Left colon (tissue), 2 donors: ENCODE data around the gene SLC10A7. TPM values are rescaled to one million over a fixed set of nuclear protein-coding genes. Genes with fewer than 3 reads are reported as not detected.

Experiments
- ATAC-seq: fragments of 200-7000 bp; cut with Tn5 transposase; one replicate; pipeline ENCODE4 v1.9.1; 2020; ENCODE audit warnings: mild to moderate bottlenecking, moderate library complexity
- DNase-seq, 2 donors: peaks; one replicate each; pipeline ENCODE4 v3.0.0-alpha.2; 2020
- intact Hi-C, 2 donors: fragments of 100-400 bp; cut with DNase I in 1 of 2; cut with micrococcal nuclease in 1 of 2; formaldehyde crosslinking; loops; one replicate each; pipeline versions ENCODE4 v1.11.2 to v1.14.0; 2022; cut with DNase I, micrococcal nuclease
- long read RNA-seq: library from polyadenylated mRNA; unstranded; transcript quantifications from one replicate; pipeline ENCODE4 v2.0.0, GENCODE V29; 2021
- total RNA-seq, 2 donors: library from RNA; stranded (reverse); fragmentation: NEBNext Ultra II Directional; extraction: Animal tissue kit (Norgen Biotek cat#: 25700); gene quantifications; one replicate each; pipeline ENCODE4 v1.2.1, GENCODE V29; 2021
- donor health status: DM: no; HTN: no; CAD: no.
- donor health status: DM: yes; HTN: yes; CAD: no.

Gene SLC10A7, protein sequence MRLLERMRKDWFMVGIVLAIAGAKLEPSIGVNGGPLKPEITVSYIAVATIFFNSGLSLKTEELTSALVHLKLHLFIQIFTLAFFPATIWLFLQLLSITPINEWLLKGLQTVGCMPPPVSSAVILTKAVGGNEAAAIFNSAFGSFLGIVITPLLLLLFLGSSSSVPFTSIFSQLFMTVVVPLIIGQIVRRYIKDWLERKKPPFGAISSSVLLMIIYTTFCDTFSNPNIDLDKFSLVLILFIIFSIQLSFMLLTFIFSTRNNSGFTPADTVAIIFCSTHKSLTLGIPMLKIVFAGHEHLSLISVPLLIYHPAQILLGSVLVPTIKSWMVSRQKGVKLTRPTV
- 10 to 100 TPM; 16.8 to 17.0 TPM for total RNA-seq
- long read RNA-seq, partial matches to known transcripts = 0 of 7 reads
- long read RNA-seq, other reads (novel, unspliced or antisense) = 1 of 7 reads

GRCh38 chr4:146521541-146522097, at the start of gene SLC10A7:
SLC10A7 (minus strand) TSS chr4:146521940; CDS start chr4:146521717, 223 bp downstream.
- intact Hi-C loops = no loop called here
- DNase-seq (peak; percentile 70 to 84), ATAC-seq (peak; percentile 88)

GRCh38 chr4:146567396-146567795, 45.7 kb upstream of the SLC10A7 start:
- intact Hi-C loops = no loop called here
- DNase-seq (no peak), ATAC-seq (no peak)

- intact Hi-C loops = no loop called here
- DNase-seq = no peak
- ATAC-seq = no peak
Measured at GRCh38 chr4:146564492-146564891, 42.8 kb upstream of the SLC10A7 start.

DNA sequence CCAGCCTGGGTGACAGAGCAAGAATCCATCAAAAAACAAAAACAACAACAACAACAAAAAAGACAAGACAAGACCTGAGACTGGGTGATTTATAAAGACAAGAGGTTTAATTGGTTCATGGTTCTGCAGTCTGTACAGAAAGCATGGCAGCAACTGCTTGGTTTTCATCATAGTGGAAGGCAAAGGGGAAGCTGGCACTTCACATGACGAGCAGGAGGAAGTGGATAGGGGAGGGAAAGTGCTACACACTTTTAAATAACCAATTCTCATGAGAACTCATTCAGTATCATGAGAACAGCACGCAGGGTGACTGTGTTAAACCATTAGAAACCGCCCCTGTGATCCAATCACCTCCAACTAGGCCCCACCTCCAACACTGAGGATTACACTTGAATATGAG, 28.4 kb upstream of the SLC10A7 start:
- no peak for ATAC-seq
- no peak for DNase-seq
- intact Hi-C loops = no loop called here

DNA sequence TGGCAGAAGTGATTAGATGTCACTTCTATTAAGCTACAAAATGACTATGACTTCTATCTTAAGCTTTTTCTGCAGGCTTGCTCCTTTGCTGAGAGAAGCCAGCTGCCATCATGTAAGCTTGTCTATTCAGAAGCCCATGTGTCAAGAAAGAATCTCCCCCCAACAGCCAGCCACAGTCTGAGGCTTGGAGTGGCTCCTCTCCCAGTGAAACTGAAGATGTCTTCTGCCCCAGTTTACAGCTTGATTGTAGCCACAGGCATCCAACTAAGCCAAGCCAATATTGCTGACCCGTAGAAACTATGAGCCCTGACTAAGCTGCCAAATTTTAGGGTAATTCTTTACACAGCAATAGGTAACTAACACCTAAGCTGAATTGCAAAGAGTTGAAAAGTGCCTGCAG, 26.7 kb upstream of the SLC10A7 start:
- intact Hi-C loops = no loop called here
- ATAC-seq = no peak
- DNase-seq = no peak

- no peak for ATAC-seq
- no peak for DNase-seq
- intact Hi-C loops = no loop called here
Measured at GRCh38 chr4:146545102-146545501, 23.4 kb upstream of the SLC10A7 start.

GRCh38 chr4:146534178-146534577, 12.4 kb upstream of the SLC10A7 start:
- DNase-seq (no peak), ATAC-seq (no peak)
- intact Hi-C loops = no loop called here

DNA sequence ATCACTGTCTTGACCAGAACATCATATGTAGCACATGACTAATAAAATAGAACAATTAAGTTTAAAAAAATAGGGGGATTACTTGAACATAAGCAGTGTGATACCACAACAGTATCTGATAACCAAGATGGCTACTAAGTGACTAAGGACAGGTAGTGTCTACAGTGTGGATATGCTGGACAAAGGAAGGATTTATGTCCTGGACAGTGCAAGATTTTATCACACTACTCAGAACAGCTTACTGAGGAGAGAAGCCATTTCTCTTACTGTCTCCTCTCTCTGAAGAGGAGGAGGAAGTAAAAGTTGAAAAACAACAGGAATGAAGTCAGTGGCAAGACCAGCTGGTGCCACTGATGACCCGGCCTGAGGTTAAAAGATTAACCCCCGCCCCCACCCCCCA, 4.0 kb upstream of the SLC10A7 start:
- no peak for ATAC-seq
- intact Hi-C loops = no loop called here
- DNase-seq = no peak

- no peak for DNase-seq
- intact Hi-C loops = no loop called here
- ATAC-seq = no peak
Measured at GRCh38 chr4:146524663-146525062, 2.9 kb upstream of the SLC10A7 start.

DNA sequence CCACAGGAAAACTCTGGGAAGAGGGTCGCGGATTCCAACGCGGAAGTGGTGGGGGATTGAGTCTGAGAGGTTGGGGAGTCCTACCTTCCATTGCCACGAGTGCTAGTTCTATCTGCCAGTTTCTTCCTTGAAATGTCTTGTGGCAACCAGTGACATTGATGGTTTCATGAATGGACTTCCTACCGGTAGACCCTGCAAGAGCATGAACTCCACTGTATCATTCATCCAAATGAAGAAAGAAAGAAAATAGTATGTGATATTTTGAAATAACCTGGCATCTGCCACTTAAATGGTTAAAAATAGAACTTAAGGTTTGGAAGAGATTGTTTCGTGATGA, 1.1 kb upstream of the SLC10A7 start:
- ATAC-seq (peak; percentile 5), DNase-seq (no peak)
- intact Hi-C loops = no loop called here

GRCh38 chr4:146522098-146522868, 543 bp upstream of the SLC10A7 start:
- peak; percentile 91 to 94 for DNase-seq
- intact Hi-C loops = no loop called here
- peak; percentile 93 for ATAC-seq

DNA sequence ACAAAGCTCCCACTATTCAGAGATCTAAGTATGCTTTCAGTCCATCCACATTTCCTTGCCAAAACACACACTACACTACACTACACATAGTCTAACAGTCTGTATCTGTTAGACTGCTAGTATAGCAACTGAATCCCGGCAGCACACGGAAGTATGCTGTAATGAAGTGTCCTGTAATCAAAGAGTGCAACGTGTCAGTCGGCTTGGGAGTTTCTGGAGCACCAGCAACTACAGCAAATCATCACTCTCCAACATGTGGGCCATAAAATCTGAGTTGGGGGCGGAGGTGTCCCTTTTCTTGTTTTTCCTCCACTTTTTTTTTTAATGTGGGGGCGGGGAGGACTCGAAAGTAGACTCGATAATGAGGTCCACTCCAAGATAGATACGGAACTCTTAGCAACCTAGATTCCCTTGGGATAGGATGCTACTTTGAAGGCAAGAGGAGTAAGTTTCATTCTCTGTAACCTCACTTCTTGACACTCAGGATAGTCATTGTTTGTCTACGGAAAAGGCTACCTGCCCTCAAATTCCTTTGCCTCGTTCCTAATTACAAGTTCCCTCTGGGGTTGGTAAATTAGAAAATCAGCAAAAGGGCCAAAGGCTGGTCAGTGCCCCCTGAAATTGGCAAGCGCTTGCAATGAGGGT, 722 bp downstream of the SLC10A7 start:
- DNase-seq = peak; percentile 43 to 61
- ATAC-seq = peak; percentile 82
- intact Hi-C loops = no loop called here

DNA sequence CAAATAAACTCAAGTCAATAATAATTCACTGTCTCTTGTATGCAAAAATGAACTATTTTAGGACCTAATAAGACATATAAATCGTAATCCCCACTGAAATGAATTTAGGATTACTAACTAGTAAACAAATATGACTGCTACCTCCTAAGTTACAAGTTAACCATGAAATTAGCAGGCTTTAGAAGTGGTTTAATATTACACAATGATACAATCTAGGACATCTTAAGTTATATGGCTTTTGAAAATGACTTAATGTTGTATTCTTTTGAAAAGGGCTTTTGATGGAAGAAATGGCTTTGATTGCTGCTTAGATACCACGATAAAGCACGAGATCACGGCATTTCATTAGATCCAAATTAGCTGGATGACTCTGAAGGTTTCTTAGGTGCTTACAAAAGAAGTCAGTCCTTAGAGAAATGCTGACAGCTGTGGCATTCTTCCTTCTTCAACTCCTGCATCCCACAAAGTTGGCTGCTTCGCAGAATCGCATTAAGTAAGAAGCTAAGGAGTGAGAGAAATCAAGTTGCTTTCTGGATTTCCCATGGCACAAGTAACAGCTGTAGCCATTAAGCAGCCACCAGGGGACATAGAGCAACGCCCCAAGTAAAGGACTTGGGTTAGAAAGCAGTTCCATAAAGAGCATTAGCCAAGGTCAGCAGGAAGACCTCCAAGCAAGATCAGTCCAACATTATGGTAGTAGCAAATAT, 6.9 kb downstream of the SLC10A7 start:
- ATAC-seq = no peak
- intact Hi-C loops = no loop called here
- no peak for DNase-seq

DNA sequence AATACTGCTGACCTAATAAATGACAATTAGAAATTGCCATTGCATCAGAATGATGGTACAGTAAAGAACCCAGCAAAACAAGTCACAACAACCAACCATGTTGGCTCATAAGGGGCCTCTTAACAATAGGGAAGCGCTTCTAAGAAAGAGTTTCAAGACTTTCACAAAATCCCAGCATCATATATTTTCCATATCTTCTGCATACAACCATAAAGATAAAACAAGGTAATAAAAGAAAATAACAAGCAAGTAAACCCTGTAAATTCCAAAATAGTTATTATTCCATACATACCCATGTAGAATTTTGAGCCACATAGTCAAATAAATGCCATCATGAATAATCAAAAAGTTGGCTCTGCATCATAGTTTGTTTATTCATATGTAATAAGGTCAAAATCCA, 8.2 kb downstream of the SLC10A7 start:
- no peak for DNase-seq
- intact Hi-C loops = no loop called here
- no peak for ATAC-seq

DNA sequence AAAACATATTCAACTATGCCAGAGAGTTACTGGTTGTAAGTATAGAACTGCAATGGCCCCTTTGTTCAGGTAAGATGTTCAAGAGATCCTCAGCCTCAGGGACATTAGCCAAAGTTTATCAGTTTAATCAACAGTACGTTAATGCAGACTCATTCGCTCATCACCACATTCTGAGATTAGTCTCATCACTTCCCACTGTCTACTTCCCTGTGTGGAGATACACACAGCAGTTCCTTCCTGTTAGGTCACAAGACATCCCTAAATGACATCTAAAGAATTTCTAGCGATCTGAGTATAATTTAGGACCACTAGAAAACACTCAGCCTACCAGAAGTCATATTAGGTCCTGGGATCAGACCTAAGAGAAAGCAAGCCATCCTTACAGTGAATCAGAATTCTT, 10.4 kb downstream of the SLC10A7 start:
- DNase-seq = no peak
- intact Hi-C loops = no loop called here
- no peak for ATAC-seq

DNA sequence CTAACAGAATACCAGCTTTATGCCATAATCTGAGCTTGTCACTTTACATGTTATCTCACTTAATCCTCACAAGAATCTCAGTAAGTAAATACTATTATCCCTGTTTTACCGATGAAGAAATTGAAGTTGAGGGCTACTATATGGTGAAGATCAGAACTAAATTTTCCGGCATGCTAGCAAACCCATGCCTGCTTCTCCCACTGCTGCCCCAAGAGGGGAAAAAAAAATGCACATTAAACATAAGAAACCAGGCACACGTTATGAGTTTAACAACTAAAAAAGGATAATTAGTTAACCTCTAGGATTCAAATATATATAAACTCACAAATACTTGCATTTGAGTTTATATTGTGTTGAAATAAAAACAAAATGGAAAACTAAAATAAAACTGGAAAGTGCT, 10.8 kb downstream of the SLC10A7 start:
- intact Hi-C loops = no loop called here
- no peak for ATAC-seq
- no peak for DNase-seq

DNA sequence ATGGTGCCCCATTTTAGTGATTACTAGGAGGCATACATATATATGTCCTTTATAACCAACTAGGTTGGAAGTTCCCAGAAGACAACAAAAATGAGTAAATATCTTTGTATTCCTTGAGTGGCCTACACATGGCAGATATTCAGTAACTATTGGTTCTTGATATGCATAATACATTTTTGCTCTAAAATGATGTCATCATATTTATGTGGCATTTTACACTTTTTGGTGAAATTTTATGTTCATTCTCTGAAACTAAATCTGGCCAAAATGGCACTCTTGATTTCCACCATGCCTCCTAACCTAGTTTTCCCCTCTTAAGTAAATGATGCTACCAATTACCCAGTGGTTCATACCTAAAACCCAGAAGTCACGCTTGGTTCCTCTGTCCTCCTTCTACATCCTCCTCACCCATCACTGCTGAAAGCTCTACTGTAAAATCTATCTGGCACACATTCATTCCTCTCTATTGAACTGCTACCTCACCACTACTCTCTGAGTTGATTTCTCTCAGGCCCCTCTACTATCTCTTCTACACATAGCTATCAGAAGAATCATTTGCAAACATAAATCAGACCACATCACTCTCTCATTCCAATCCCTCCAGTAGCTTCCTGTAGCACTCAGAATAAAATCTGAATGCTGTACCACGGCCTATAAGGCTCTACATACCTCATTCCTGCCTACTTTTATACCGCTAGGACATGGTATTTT, 13.4 kb downstream of the SLC10A7 start:
- DNase-seq = no peak
- intact Hi-C loops = no loop called here
- no peak for ATAC-seq

DNA sequence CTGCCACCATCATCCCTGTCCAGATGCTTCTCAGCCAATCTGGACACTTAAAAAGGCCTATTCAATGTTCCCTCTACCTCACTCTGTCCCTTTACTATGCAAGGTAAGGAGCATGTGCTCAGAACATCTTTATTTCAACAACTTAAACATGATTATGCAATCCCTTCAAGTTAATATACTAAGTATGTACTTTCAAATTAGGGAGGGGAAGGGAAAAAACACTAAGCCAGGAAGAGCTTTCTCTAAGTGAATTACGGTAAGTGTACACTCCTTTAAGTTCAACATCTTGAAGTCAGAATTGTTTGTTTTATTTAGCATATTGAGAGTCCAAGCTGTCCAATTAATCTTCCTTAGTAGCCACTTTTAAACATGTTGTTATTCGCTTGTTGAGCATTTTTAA, 14.1 kb downstream of the SLC10A7 start:
- no peak for DNase-seq
- no peak for ATAC-seq
- intact Hi-C loops = no loop called here
